HepG2 (cell line): ENCODE results near the gene DDI2. TPM values are rescaled to one million over a fixed set of nuclear protein-coding genes. Genes with fewer than 3 reads are reported as not detected.
A peak's percentile ranks its signal among the peaks of the same experiment; 100 is the strongest.

Source experiments
- CHD2 ChIP-seq: IDR thresholded peaks from 2 replicates; pipeline ENCODE4 v1.6.1; 2011; ENCODE audit warnings: low read depth, low read length, improper control_type of control experiment
- CREBL2 ChIP-seq: sonication (generic); formaldehyde crosslinking; IDR thresholded peaks from 2 replicates; pipeline ENCODE4 v1.8.1; 2023; ENCODE audit warnings: missing genetic modification reagents, mild to moderate bottlenecking, borderline replicate concordance
- DNMT3B ChIP-seq: conservative IDR thresholded peaks from 2 replicates; pipeline ENCODE4 v1.6.1; 2016; ENCODE audit warnings: missing biosample characterization, control low read depth
- FOSL2 ChIP-seq: sonication (generic); formaldehyde crosslinking; IDR thresholded peaks from 2 replicates; pipeline ENCODE4 v1.4.0; 2020; ENCODE audit warnings: missing genetic modification reagents
- GABPB1 ChIP-seq: IDR thresholded peaks from 2 replicates; pipeline ENCODE4 v1.6.1; 2016; ENCODE audit warnings: mild to moderate bottlenecking, missing genetic modification reagents, moderate library complexity, missing compliant biosample characterization
- IKZF1 ChIP-seq: fragments of 450-650 bp; IDR thresholded peaks from 2 replicates; pipeline ENCODE4 v1.7.1; 2016
- LBX2 ChIP-seq: sonication (generic); formaldehyde crosslinking; IDR thresholded peaks from 2 replicates; pipeline ENCODE4 v1.5.0; 2020; ENCODE audit warnings: missing genetic modification reagents, mild to moderate bottlenecking, borderline replicate concordance
- MIER2 ChIP-seq: IDR thresholded peaks from 2 replicates; pipeline ENCODE4 v1.6.1; 2016; ENCODE audit warnings: missing biosample characterization, missing genetic modification reagents
- MIXL1 ChIP-seq: IDR thresholded peaks from 2 replicates; pipeline ENCODE4 v1.6.1; 2016
- MXD4 ChIP-seq: IDR thresholded peaks from 2 replicates; pipeline ENCODE4 v1.6.1; 2016; ENCODE audit warnings: mild to moderate bottlenecking, missing biosample characterization, missing genetic modification reagents
- SOX13 ChIP-seq, 3 experiments: fragments of 450-650 bp in 1 of 3; sonication (generic) in 1 of 3; formaldehyde crosslinking in 1 of 3; IDR thresholded peaks in 2 of 3; conservative IDR thresholded peaks in 1 of 3; 2 replicates each; pipeline versions ENCODE4 v1.5.0 to v1.6.1; 2016 to 2020; ENCODE audit warnings: antibody characterized with exemption in 1 of 3, mild to moderate bottlenecking in 1 of 3, missing compliant biosample characterization in 1 of 3, missing genetic modification reagents in 1 of 3, moderate library complexity in 1 of 3
- UBTF ChIP-seq: sonication (generic); formaldehyde crosslinking; IDR thresholded peaks from 2 replicates; pipeline ENCODE4 v1.4.0; 2020; ENCODE audit warnings: mild to moderate bottlenecking, missing genetic modification reagents
- ZNF34 ChIP-seq: sonication (generic); formaldehyde crosslinking; IDR thresholded peaks from 2 replicates; pipeline ENCODE4 v1.4.0; 2020; ENCODE audit warnings: mild to moderate bottlenecking, missing genetic modification reagents, borderline replicate concordance
- ZNF878 ChIP-seq: sonication (generic); formaldehyde crosslinking; IDR thresholded peaks from 2 replicates; pipeline ENCODE4 v1.8.1; 2023; ENCODE audit warnings: mild to moderate bottlenecking, missing genetic modification reagents, moderate library complexity
- ZSCAN9 ChIP-seq: IDR thresholded peaks from 2 replicates; pipeline ENCODE4 v1.6.1; 2016; ENCODE audit warnings: borderline replicate concordance
- polyA plus RNA-seq, 8 experiments: library from polyadenylated mRNA; depleted of rRNA in 3 of 8; stranded (reverse) in 7 of 8; unstranded in 1 of 8; fragments of >200 nt; fragmentation: Illumina TruSeq in 4 of 8; extraction: Trizol in 4 of 8; gene quantifications; 2 replicates each; pipeline versions ENCODE4 v1.2.1 to v1.2.3, GENCODE V29; 2011 to 2016; ENCODE audit warnings: low read depth in 4 of 8, missing spikeins in 1 of 8, mixed read lengths in 1 of 8; ENCODE audit not compliant: insufficient read depth in 1 of 8
- total RNA-seq, 5 experiments: library from RNA; depleted of rRNA; stranded (reverse); fragments of >200 nt; fragmentation: Illumina TruSeq; extraction: Trizol; gene quantifications; 2 replicates each; pipeline ENCODE4 v1.2.3, GENCODE V29; 2016; ENCODE audit warnings: low read depth in 1 of 5
- TF ChIP-seq, protein P1 (sequence below): IDR thresholded peaks from 2 replicates; pipeline ENCODE4 v1.6.1; 2012; ENCODE audit warnings: low read length, improper control_type of control experiment
- TF ChIP-seq, protein P2 (sequence below): IDR thresholded peaks from 2 replicates; pipeline ENCODE4 v1.6.1; 2016
- TF ChIP-seq, protein P3 (sequence below): fragments of 450-650 bp; IDR thresholded peaks from 2 replicates; pipeline ENCODE4 v1.6.1; 2017; ENCODE audit warnings: mild to moderate bottlenecking
- TF ChIP-seq, protein P4 (sequence below): sonication (generic); formaldehyde crosslinking; conservative IDR thresholded peaks from 2 replicates; pipeline ENCODE4 v1.8.0; 2022; ENCODE audit warnings: missing genetic modification reagents

Gene DDI2
- total and polyA plus RNA-seq, 2 of the 13 experiments (the other 11 are each of a cell fraction or from before 2014, with no cell fraction given): 8.5 to 25.7 TPM

GRCh38 chr1:15610167-15610566, 7.1 kb upstream of the DDI2 start (continued):
- TF ChIP-seq SOX13 (IDR thresholded peaks at IDR 0.05) (no peak), SOX13 (CRISPR knock-in tag; conservative IDR thresholded peaks at IDR 0.05 in 1 of 2, IDR thresholded peaks at IDR 0.05 in 1 of 2) (peak in 1 of 2 experiments; percentile 83; a peak in 1 of 4 replicates), CREBL2 (CRISPR knock-in tag) (no peak), ZNF878 (peak; percentile 31; the same call in 1 of the 2 replicates), CHD2 (no peak), ZSCAN9 (CRISPR knock-in tag) (no peak; the same call in 1 of the 2 replicates), FOSL2 (CRISPR knock-in tag) (peak; percentile 58; the same call in 1 of the 2 replicates), MIXL1 (CRISPR knock-in tag) (no peak), ZNF34 (CRISPR knock-in tag) (no peak), LBX2 (CRISPR knock-in tag) (no peak), UBTF (no peak), MXD4 (CRISPR knock-in tag) (no peak), DNMT3B (CRISPR knock-in tag) (no peak), IKZF1 (no peak), MIER2 (no peak), GABPB1 (CRISPR knock-in tag) (no peak)
- TF ChIP-seq, protein P1, sequence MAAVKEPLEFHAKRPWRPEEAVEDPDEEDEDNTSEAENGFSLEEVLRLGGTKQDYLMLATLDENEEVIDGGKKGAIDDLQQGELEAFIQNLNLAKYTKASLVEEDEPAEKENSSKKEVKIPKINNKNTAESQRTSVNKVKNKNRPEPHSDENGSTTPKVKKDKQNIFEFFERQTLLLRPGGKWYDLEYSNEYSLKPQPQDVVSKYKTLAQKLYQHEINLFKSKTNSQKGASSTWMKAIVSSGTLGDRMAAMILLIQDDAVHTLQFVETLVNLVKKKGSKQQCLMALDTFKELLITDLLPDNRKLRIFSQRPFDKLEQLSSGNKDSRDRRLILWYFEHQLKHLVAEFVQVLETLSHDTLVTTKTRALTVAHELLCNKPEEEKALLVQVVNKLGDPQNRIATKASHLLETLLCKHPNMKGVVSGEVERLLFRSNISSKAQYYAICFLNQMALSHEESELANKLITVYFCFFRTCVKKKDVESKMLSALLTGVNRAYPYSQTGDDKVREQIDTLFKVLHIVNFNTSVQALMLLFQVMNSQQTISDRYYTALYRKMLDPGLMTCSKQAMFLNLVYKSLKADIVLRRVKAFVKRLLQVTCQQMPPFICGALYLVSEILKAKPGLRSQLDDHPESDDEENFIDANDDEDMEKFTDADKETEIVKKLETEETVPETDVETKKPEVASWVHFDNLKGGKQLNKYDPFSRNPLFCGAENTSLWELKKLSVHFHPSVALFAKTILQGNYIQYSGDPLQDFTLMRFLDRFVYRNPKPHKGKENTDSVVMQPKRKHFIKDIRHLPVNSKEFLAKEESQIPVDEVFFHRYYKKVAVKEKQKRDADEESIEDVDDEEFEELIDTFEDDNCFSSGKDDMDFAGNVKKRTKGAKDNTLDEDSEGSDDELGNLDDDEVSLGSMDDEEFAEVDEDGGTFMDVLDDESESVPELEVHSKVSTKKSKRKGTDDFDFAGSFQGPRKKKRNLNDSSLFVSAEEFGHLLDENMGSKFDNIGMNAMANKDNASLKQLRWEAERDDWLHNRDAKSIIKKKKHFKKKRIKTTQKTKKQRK: no peak
- TF ChIP-seq, protein P2, sequence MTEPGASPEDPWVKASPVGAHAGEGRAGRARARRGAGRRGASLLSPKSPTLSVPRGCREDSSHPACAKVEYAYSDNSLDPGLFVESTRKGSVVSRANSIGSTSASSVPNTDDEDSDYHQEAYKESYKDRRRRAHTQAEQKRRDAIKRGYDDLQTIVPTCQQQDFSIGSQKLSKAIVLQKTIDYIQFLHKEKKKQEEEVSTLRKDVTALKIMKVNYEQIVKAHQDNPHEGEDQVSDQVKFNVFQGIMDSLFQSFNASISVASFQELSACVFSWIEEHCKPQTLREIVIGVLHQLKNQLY (CRISPR knock-in tag): no peak
- TF ChIP-seq, protein P3, sequence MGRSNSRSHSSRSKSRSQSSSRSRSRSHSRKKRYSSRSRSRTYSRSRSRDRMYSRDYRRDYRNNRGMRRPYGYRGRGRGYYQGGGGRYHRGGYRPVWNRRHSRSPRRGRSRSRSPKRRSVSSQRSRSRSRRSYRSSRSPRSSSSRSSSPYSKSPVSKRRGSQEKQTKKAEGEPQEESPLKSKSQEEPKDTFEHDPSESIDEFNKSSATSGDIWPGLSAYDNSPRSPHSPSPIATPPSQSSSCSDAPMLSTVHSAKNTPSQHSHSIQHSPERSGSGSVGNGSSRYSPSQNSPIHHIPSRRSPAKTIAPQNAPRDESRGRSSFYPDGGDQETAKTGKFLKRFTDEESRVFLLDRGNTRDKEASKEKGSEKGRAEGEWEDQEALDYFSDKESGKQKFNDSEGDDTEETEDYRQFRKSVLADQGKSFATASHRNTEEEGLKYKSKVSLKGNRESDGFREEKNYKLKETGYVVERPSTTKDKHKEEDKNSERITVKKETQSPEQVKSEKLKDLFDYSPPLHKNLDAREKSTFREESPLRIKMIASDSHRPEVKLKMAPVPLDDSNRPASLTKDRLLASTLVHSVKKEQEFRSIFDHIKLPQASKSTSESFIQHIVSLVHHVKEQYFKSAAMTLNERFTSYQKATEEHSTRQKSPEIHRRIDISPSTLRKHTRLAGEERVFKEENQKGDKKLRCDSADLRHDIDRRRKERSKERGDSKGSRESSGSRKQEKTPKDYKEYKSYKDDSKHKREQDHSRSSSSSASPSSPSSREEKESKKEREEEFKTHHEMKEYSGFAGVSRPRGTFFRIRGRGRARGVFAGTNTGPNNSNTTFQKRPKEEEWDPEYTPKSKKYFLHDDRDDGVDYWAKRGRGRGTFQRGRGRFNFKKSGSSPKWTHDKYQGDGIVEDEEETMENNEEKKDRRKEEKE: no peak
- TF ChIP-seq, protein P4, sequence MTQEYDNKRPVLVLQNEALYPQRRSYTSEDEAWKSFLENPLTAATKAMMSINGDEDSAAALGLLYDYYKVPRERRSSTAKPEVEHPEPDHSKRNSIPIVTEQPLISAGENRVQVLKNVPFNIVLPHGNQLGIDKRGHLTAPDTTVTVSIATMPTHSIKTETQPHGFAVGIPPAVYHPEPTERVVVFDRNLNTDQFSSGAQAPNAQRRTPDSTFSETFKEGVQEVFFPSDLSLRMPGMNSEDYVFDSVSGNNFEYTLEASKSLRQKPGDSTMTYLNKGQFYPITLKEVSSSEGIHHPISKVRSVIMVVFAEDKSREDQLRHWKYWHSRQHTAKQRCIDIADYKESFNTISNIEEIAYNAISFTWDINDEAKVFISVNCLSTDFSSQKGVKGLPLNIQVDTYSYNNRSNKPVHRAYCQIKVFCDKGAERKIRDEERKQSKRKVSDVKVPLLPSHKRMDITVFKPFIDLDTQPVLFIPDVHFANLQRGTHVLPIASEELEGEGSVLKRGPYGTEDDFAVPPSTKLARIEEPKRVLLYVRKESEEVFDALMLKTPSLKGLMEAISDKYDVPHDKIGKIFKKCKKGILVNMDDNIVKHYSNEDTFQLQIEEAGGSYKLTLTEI: no peak
